CD4-positive, alpha-beta T cell treated with Interleukin-6 for 4 hours (primary cell): Measurements from ENCODE around the gene ARR3.
A peak's percentile ranks its signal among the peaks of the same experiment; 100 is the strongest.
"Not testable (repeated sequence)": the region's sequence is repeated elsewhere in the genome, so short reads cannot be mapped to it uniquely, and the experiment has no call there.

Source experiments
- DNase-seq: peaks from one replicate; pipeline ENCODE4 v3.0.0-alpha.2; 2020; ENCODE audit warnings: mixed read lengths

The ARR3 gene

GRCh38 chrX:70281951-70282350, 13.8 kb downstream of the ARR3 start, which contains the start of gene RAB41:
Gene RAB41 (plus strand): TSS chrX:70282172. CDS start chrX:70282218, 46 bp downstream.
- DNase-seq = no peak

- DNase-seq = no peak
Measured at GRCh38 chrX:70289168-70289792, 21.1 kb downstream of the ARR3 start.

GRCh38 chrX:70289793-70290770, 21.9 kb downstream of the ARR3 start, which contains the start of the genes KIF4A and PDZD11:
Gene KIF4A (plus strand): TSS chrX:70290104. CDS start chrX:70290459, 355 bp downstream.
Gene PDZD11 (minus strand): TSS chrX:70289927. CDS start chrX:70289341, 586 bp downstream.
- DNase-seq = peak; percentile 75

GRCh38 chrX:70292788-70293187, 24.7 kb downstream of the ARR3 start:
- DNase-seq = no peak

- DNase-seq = no peak
Measured at GRCh38 chrX:70293621-70294020, 25.5 kb downstream of the ARR3 start.

GRCh38 chrX:70301716-70302115, 33.6 kb downstream of the ARR3 start:
- no peak for DNase-seq

- DNase-seq = no peak
Measured at GRCh38 chrX:70313503-70313902, 45.4 kb downstream of the ARR3 start.

- no peak for DNase-seq
Measured at GRCh38 chrX:70322784-70323183, 54.6 kb downstream of the ARR3 start.

- not testable (repeated sequence) for DNase-seq
Measured at GRCh38 chrX:70323628-70324027, 55.5 kb downstream of the ARR3 start.

- DNase-seq = no peak
Measured at GRCh38 chrX:70324326-70324725, 56.2 kb downstream of the ARR3 start.

- no peak for DNase-seq
Measured at GRCh38 chrX:70331161-70331560, 63.0 kb downstream of the ARR3 start.
